ENCODE results near the gene ZFP14. TPM values are rescaled to one million over a fixed set of nuclear protein-coding genes. Genes with fewer than 3 reads are reported as not detected.

ZFP14 gene
- total RNA-seq, 2 donors from 2014 or later, result 3.4 to 5.0 TPM

- no peaks in the 10 kb centered on the region for H3K36me3 ChIP-seq
- no peak for TF ChIP-seq CTCF (IDR thresholded peaks at IDR 0.05)
- DNase-seq, result no peak
- H3K9me3 ChIP-seq, result no peaks in the 10 kb centered on the region
- H3K27me3 ChIP-seq, result no peaks in the 10 kb centered on the region
- no peak overlapping the region for H3K4me3 ChIP-seq
- H3K4me1 ChIP-seq, result peaks cover 5% of the 10 kb centered on the region
- H3K9ac ChIP-seq (ENCODE audit: low read depth in 2 of 2, low read length in 2 of 2), result no peak overlapping the region
- H3K27ac ChIP-seq, result no peak overlapping the region
- intact Hi-C loops (cut with DNase I), result no loop called here
Observed at GRCh38 chr19:36373638-36374156, 5.3 kb downstream of the ZFP14 start.

GRCh38 chr19:36371886-36372285, 7.1 kb downstream of the ZFP14 start:
- H3K36me3 ChIP-seq, result no peaks in the 10 kb centered on the region
- no peak for TF ChIP-seq CTCF (IDR thresholded peaks at IDR 0.05)
- DNase-seq, result no peak
- intact Hi-C loops (cut with DNase I), result no loop called here
- no peaks in the 10 kb centered on the region for H3K9me3 ChIP-seq
- H3K4me3 ChIP-seq, result no peak overlapping the region
- no peaks in the 10 kb centered on the region for H3K4me1 ChIP-seq
- H3K9ac ChIP-seq (ENCODE audit: low read depth in 2 of 2, low read length in 2 of 2), result no peak overlapping the region
- H3K27me3 ChIP-seq, result no peaks in the 10 kb centered on the region
- no peak overlapping the region for H3K27ac ChIP-seq

GRCh38 chr19:36363845-36364244, 15.2 kb downstream of the ZFP14 start:
- Histone ChIP-seq H3K9me3 (no peaks in the 10 kb centered on the region), H3K9ac (ENCODE audit: low read depth in 2 of 2, low read length in 2 of 2) (no peak overlapping the region), H3K4me1 (no peaks in the 10 kb centered on the region), H3K36me3 (peaks cover 8% of the 10 kb centered on the region), H3K4me3 (no peak overlapping the region), H3K27me3 (no peaks in the 10 kb centered on the region), H3K27ac (no peak overlapping the region)
- intact Hi-C loops (cut with DNase I), result no loop called here
- no peak for DNase-seq
- no peak for TF ChIP-seq CTCF (IDR thresholded peaks at IDR 0.05)

- intact Hi-C loops (cut with DNase I), result no loop called here
- DNase-seq, result no peak
- Histone ChIP-seq H3K27me3 (no peaks in the 10 kb centered on the region), H3K4me1 (no peaks in the 10 kb centered on the region), H3K9me3 (peaks cover 4% of the 10 kb centered on the region), H3K4me3 (no peak overlapping the region), H3K27ac (no peak overlapping the region), H3K9ac (ENCODE audit: low read depth in 2 of 2, low read length in 2 of 2) (no peak overlapping the region), H3K36me3 (no peaks in the 10 kb centered on the region)
- TF ChIP-seq CTCF (IDR thresholded peaks at IDR 0.05), result no peak
Observed at GRCh38 chr19:36340786-36341372, 38.1 kb downstream of the ZFP14 start.

- no peaks in the 10 kb centered on the region for H3K36me3 ChIP-seq
- TF ChIP-seq CTCF (IDR thresholded peaks at IDR 0.05), result no peak
Observed at GRCh38 chr19:36331353-36332228, 47.4 kb downstream of the ZFP14 start.

More at GRCh38 chr19:36331353-36332228, 47.4 kb downstream of the ZFP14 start:
- Histone ChIP-seq H3K4me3 (peak overlapping the region; percentile 52), H3K27ac (no peak overlapping the region), H3K9me3 (no peaks in the 10 kb centered on the region), H3K4me1 (no peaks in the 10 kb centered on the region), H3K9ac (ENCODE audit: low read depth in 2 of 2, low read length in 2 of 2) (peak overlapping the region in 1 of 2 donors; percentile 43), H3K27me3 (no peaks in the 10 kb centered on the region)
- DNase-seq, result peak; percentile 87
- intact Hi-C loops (cut with DNase I), result no loop called here

Measured in colonic mucosa (tissue), 4 donors.